H9 (cell line): ENCODE results near the gene GALNS. TPM values are rescaled to one million over a fixed set of nuclear protein-coding genes. Genes with fewer than 3 reads are reported as not detected.

Experiments used
- DNase-seq: peaks from one replicate; pipeline ENCODE4 v3.0.0-alpha.2; 2017
- H2AFZ ChIP-seq: one replicate; pipeline ENCODE4 v1.6.1; 2013; ENCODE audit warnings: mild to moderate bottlenecking, low read length, control low read depth, moderate library complexity
- H2AK5ac ChIP-seq: 2 replicates; pipeline ENCODE4 v1.6.1; 2013; ENCODE audit warnings: low read length, control low read depth, mixed read lengths; ENCODE audit not compliant: insufficient read length
- H2BK120ac ChIP-seq: one replicate; pipeline ENCODE4 v1.6.1; 2013; ENCODE audit warnings: low read depth, mild to moderate bottlenecking, low read length, control low read depth, inconsistent platforms; ENCODE audit not compliant: poor library complexity, severe bottlenecking
- H2BK12ac ChIP-seq: 2 replicates; pipeline ENCODE4 v1.6.1; 2013; ENCODE audit warnings: low read length, control low read depth, mixed read lengths, low read depth; ENCODE audit not compliant: insufficient read length
- H2BK15ac ChIP-seq: 2 replicates; pipeline ENCODE4 v1.6.1; 2013; ENCODE audit warnings: low read depth, low read length, control low read depth
- H2BK20ac ChIP-seq: one replicate; pipeline ENCODE4 v1.6.1; 2013; ENCODE audit warnings: low read depth, mild to moderate bottlenecking, low read length, control low read depth, inconsistent platforms; ENCODE audit not compliant: poor library complexity, severe bottlenecking
- H2BK5ac ChIP-seq: 2 replicates; pipeline ENCODE4 v1.6.1; 2013; ENCODE audit warnings: low read length, control low read depth, mixed read lengths; ENCODE audit not compliant: insufficient read length
- H3K14ac ChIP-seq: 2 replicates; pipeline ENCODE4 v1.6.1; 2013; ENCODE audit warnings: low read length, control low read depth; ENCODE audit not compliant: insufficient read depth
- H3K18ac ChIP-seq: 2 replicates; pipeline ENCODE4 v1.6.1; 2013; ENCODE audit warnings: low read depth, mild to moderate bottlenecking, mixed read lengths, low read length, control low read depth; ENCODE audit not compliant: insufficient read length
- H3K23ac ChIP-seq: 2 replicates; pipeline ENCODE4 v1.6.1; 2013; ENCODE audit warnings: low read length, control low read depth, mixed read lengths, low read depth; ENCODE audit not compliant: insufficient read length
- H3K23me2 ChIP-seq: 2 replicates; pipeline ENCODE4 v1.6.1; 2013; ENCODE audit warnings: low read depth, mild to moderate bottlenecking, mixed read lengths, low read length, control low read depth; ENCODE audit not compliant: insufficient read length, poor library complexity, severe bottlenecking
- H3K27ac ChIP-seq: 2 replicates; pipeline ENCODE4 v1.5.1; 2013; ENCODE audit warnings: low read length, control low read depth, mixed read lengths, low read depth; ENCODE audit not compliant: insufficient read length
- H3K27me3 ChIP-seq: 2 replicates; pipeline ENCODE4 v1.6.1; 2013; ENCODE audit warnings: low read length, control low read depth, inconsistent platforms; ENCODE audit not compliant: insufficient read depth
- H3K4ac ChIP-seq: 2 replicates; pipeline ENCODE4 v1.6.1; 2013; ENCODE audit warnings: low read depth, mild to moderate bottlenecking, control low read depth, inconsistent platforms, low read length, moderate library complexity
- H3K4me1 ChIP-seq: 2 replicates; pipeline ENCODE4 v1.6.1; 2013; ENCODE audit warnings: low read length, control low read depth, inconsistent platforms; ENCODE audit not compliant: insufficient read depth
- H3K4me2 ChIP-seq: 2 replicates; pipeline ENCODE4 v1.6.1; 2013; ENCODE audit warnings: low read length, control low read depth, mixed read lengths; ENCODE audit not compliant: insufficient read length, insufficient read depth
- H3K56ac ChIP-seq: 2 replicates; pipeline ENCODE4 v1.6.1; 2013; ENCODE audit warnings: low read depth, mild to moderate bottlenecking, mixed read lengths, low read length, control low read depth; ENCODE audit not compliant: insufficient read length
- H3K79me1 ChIP-seq: 2 replicates; pipeline ENCODE4 v1.6.1; 2013; ENCODE audit warnings: low read depth, mild to moderate bottlenecking, moderate library complexity, low read length, control low read depth, inconsistent platforms; ENCODE audit not compliant: insufficient read depth, poor library complexity, severe bottlenecking
- H3K79me2 ChIP-seq: 2 replicates; pipeline ENCODE4 v1.6.1; 2013; ENCODE audit warnings: low read length, control low read depth, inconsistent platforms; ENCODE audit not compliant: insufficient read depth
- H3K9ac ChIP-seq: 2 replicates; pipeline ENCODE4 v1.6.1; 2013; ENCODE audit warnings: low read length, control low read depth, mixed read lengths; ENCODE audit not compliant: insufficient read length; ENCODE audit errors: extremely low read depth
- H3K9me3 ChIP-seq: one replicate; pipeline ENCODE4 v1.6.1; 2013; ENCODE audit warnings: low read depth, low read length, inconsistent platforms; ENCODE audit not compliant: control insufficient read depth
- H3T11ph ChIP-seq: one replicate; pipeline ENCODE4 v1.6.1; 2013; ENCODE audit warnings: mild to moderate bottlenecking, low read length, control low read depth, inconsistent platforms
- H4K20me1 ChIP-seq: one replicate; pipeline ENCODE4 v1.6.1; 2013; ENCODE audit not compliant: control insufficient read depth, insufficient read length, insufficient read depth
- H4K5ac ChIP-seq: 2 replicates; pipeline ENCODE4 v1.6.1; 2013; ENCODE audit warnings: low read depth, mild to moderate bottlenecking, mixed read lengths, low read length, control low read depth; ENCODE audit not compliant: insufficient read length
- H4K8ac ChIP-seq: replicated peaks from 2 replicates; pipeline ENCODE4 v1.6.1; 2013; ENCODE audit warnings: low read length, control low read depth, mixed read lengths, low read depth; ENCODE audit not compliant: insufficient read length
- H4K91ac ChIP-seq: 2 replicates; pipeline ENCODE4 v1.6.1; 2013; ENCODE audit warnings: low read depth, mild to moderate bottlenecking, moderate library complexity, mixed read lengths, low read length, control low read depth; ENCODE audit not compliant: insufficient read length
- H3K27ac Mint-ChIP-seq, 3 experiments: 2 replicates in 2 of 3; 3 replicates in 1 of 3; pipeline ENCODE4 v1.8.0; 2020 to 2021; ENCODE audit warnings: mixed read lengths in 3 of 3, mild to moderate bottlenecking in 1 of 3, moderate library complexity in 1 of 3
- H3K27me3 Mint-ChIP-seq: 2 replicates; pipeline ENCODE4 v1.8.0; 2021; ENCODE audit warnings: low read depth, mild to moderate bottlenecking, moderate library complexity, mixed read lengths
- H3K36me3 Mint-ChIP-seq, 3 experiments: 2 replicates in 2 of 3; 3 replicates in 1 of 3; pipeline ENCODE4 v1.8.0; 2020 to 2021; ENCODE audit warnings: low read depth in 3 of 3, mixed read lengths in 3 of 3; ENCODE audit not compliant: insufficient read depth in 1 of 3
- H3K4me1 Mint-ChIP-seq, 2 experiments: 2 replicates each; pipeline ENCODE4 v1.8.0; 2020; ENCODE audit warnings: mixed read lengths in 2 of 2
- H3K4me3 Mint-ChIP-seq, 2 experiments: 2 replicates in 1 of 2; 3 replicates in 1 of 2; pipeline ENCODE4 v1.8.0; 2020 to 2021; ENCODE audit warnings: mild to moderate bottlenecking in 2 of 2, mixed read lengths in 2 of 2, moderate library complexity in 1 of 2
- H3K9me3 Mint-ChIP-seq, 2 experiments: 2 replicates in 1 of 2; 3 replicates in 1 of 2; pipeline ENCODE4 v1.8.0; 2020; ENCODE audit warnings: mild to moderate bottlenecking in 2 of 2, mixed read lengths in 2 of 2, moderate library complexity in 1 of 2
- WGBS: extraction: QIAGEN DNeasy Blood & Tissue Kit; methylation state at CpG from one replicate; pipeline ENCODE4 v1.1.7; 2013; ENCODE audit warnings: missing lambda C conversion rate, low lambda C conversion rate, mixed read lengths; ENCODE audit not compliant: insufficient read length; ENCODE audit errors: extremely low coverage; 5-methylcytosine and 5-hydroxymethylcytosine counted together
- total RNA-seq: library from RNA; stranded (reverse); gene quantifications from 2 replicates; pipeline ENCODE4 v1.2.1, GENCODE V29; 2021
- TF ChIP-seq, protein P1 (sequence below): fragments of 200-600 bp; sonication (generic); conservative IDR thresholded peaks from 3 replicates; pipeline ENCODE4 v1.8.0; 2021; ENCODE audit warnings: antibody characterized with exemption, mild to moderate bottlenecking

Gene GALNS
- total RNA-seq, 1 experiment from 2014 or later = 20.3 TPM

DNA sequence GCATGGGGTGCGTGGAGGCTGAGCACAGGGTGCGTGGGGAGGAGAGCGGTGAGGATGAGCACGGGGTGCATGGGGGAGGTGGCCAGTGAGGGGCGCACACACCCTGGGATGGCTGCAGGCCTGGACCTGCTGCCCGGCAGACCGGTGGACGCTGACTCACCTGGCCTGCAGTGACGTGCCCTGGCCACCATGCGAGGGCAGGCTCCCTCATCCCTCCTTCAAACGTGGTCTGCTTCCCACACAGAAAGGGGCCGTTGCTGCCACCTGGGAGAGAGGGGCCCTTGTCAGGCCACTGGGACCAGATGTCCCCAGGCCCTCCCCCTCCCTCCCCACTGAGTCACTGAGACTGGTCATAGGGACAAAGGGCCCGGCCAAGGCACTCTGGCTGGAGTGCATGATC is 24.9 kb downstream of the GALNS start:
- Histone ChIP-seq H3K79me1 (no peaks in the 10 kb centered on the region), H3T11ph (no peak overlapping the region), H3K79me2 (no peaks in the 10 kb centered on the region), H2BK20ac (no peak overlapping the region), H4K8ac (no peak overlapping the region), H3K4me1 (no peaks in the 10 kb centered on the region), H4K5ac (no peak overlapping the region), H2BK12ac (no peak overlapping the region), H4K91ac (no peak overlapping the region), H3K23me2 (no peaks in the 10 kb centered on the region), H2BK5ac (no peak overlapping the region), H3K4ac (no peak overlapping the region), H3K27ac (no peak overlapping the region), H3K4me2 (no peak overlapping the region), H2BK15ac (no peak overlapping the region), H4K20me1 (no peaks in the 10 kb centered on the region), H3K14ac (no peak overlapping the region), H2AK5ac (no peak overlapping the region), H3K9ac (no peak overlapping the region), H2BK120ac (no peak overlapping the region), H3K56ac (no peak overlapping the region), H3K9me3 (no peaks in the 10 kb centered on the region), H3K23ac (no peak overlapping the region), H3K27me3 (no peaks in the 10 kb centered on the region), H2AFZ (no peak overlapping the region), H3K18ac (no peak overlapping the region)
- no CpG with 5 or more reads among the region's 13 CpGs for WGBS
- no peak for DNase-seq
- H3K4me1 Mint-ChIP-seq = no peaks in the 10 kb centered on the region
- H3K27ac Mint-ChIP-seq = no peak overlapping the region
- TF ChIP-seq, protein P1, sequence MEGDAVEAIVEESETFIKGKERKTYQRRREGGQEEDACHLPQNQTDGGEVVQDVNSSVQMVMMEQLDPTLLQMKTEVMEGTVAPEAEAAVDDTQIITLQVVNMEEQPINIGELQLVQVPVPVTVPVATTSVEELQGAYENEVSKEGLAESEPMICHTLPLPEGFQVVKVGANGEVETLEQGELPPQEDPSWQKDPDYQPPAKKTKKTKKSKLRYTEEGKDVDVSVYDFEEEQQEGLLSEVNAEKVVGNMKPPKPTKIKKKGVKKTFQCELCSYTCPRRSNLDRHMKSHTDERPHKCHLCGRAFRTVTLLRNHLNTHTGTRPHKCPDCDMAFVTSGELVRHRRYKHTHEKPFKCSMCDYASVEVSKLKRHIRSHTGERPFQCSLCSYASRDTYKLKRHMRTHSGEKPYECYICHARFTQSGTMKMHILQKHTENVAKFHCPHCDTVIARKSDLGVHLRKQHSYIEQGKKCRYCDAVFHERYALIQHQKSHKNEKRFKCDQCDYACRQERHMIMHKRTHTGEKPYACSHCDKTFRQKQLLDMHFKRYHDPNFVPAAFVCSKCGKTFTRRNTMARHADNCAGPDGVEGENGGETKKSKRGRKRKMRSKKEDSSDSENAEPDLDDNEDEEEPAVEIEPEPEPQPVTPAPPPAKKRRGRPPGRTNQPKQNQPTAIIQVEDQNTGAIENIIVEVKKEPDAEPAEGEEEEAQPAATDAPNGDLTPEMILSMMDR = no peak; the same call in 2 of the 3 replicates
- no peaks in the 10 kb centered on the region for H3K27me3 Mint-ChIP-seq
- H3K4me3 Mint-ChIP-seq = no peak overlapping the region
- H3K36me3 Mint-ChIP-seq = peaks cover 0 to 6% (median 3%) of the 10 kb centered on the region in 3 experiments; a peak in 3 of 7 replicates
- no peaks in the 10 kb centered on the region for H3K9me3 Mint-ChIP-seq
